Measurements from ENCODE around the gene ARL15. TPM values are rescaled to one million over a fixed set of nuclear protein-coding genes. Genes with fewer than 3 reads are reported as not detected.
"Not testable (repeated sequence)": the region's sequence is repeated elsewhere in the genome, so short reads cannot be mapped to it uniquely, and the experiment has no call there.

ARL15 gene
- total RNA-seq, 1 donor, result 28.1 TPM

- no peak overlapping the region for H3K4me3 ChIP-seq (ENCODE audit: low read depth, low read length)
- no peak for TF ChIP-seq CTCF (IDR thresholded peaks at IDR 0.05; ENCODE audit: insufficient read depth, low read depth, low read length)
- peak; percentile 24 for DNase-seq (ENCODE audit: low read depth)
These were observed 260.4 kb downstream of the ARL15 start for GRCh38 chr5:54049963-54050362.

GRCh38 chr5:54049144-54049543, 261.2 kb downstream of the ARL15 start:
- DNase-seq (ENCODE audit: low read depth), result no peak
- no peak for TF ChIP-seq CTCF (IDR thresholded peaks at IDR 0.05; ENCODE audit: insufficient read depth, low read depth, low read length)
- no peak overlapping the region for H3K4me3 ChIP-seq (ENCODE audit: low read depth, low read length)

- TF ChIP-seq CTCF (IDR thresholded peaks at IDR 0.05; ENCODE audit: insufficient read depth, low read depth, low read length), result no peak
- no peak overlapping the region for H3K4me3 ChIP-seq (ENCODE audit: low read depth, low read length)
- DNase-seq (ENCODE audit: low read depth), result no peak
These were observed 265.1 kb downstream of the ARL15 start for GRCh38 chr5:54045077-54045792.

GRCh38 chr5:54044276-54044675, 266.1 kb downstream of the ARL15 start:
- not testable (repeated sequence) for H3K4me3 ChIP-seq (ENCODE audit: low read depth, low read length); DNase-seq (ENCODE audit: low read depth)

- no peak for DNase-seq (ENCODE audit: low read depth)
- no peak for TF ChIP-seq CTCF (IDR thresholded peaks at IDR 0.05; ENCODE audit: insufficient read depth, low read depth, low read length)
- H3K4me3 ChIP-seq (ENCODE audit: low read depth, low read length), result no peak overlapping the region
These were observed 269.6 kb downstream of the ARL15 start for GRCh38 chr5:54040804-54041203.

GRCh38 chr5:54040018-54040417, 270.4 kb downstream of the ARL15 start:
- H3K4me3 ChIP-seq (ENCODE audit: low read depth, low read length), result no peak overlapping the region
- DNase-seq (ENCODE audit: low read depth), result no peak
- no peak for TF ChIP-seq CTCF (IDR thresholded peaks at IDR 0.05; ENCODE audit: insufficient read depth, low read depth, low read length)

- H3K4me3 ChIP-seq (ENCODE audit: low read depth, low read length), result no peak overlapping the region
- TF ChIP-seq CTCF (IDR thresholded peaks at IDR 0.05; ENCODE audit: insufficient read depth, low read depth, low read length), result no peak
- DNase-seq (ENCODE audit: low read depth), result no peak
These were observed 273.2 kb downstream of the ARL15 start for GRCh38 chr5:54037205-54037604.

Measured in fibroblast of villous mesenchyme (primary cell).